ENCODE measurements around the gene AVEN.

- TF ChIP-seq, protein P1, sequence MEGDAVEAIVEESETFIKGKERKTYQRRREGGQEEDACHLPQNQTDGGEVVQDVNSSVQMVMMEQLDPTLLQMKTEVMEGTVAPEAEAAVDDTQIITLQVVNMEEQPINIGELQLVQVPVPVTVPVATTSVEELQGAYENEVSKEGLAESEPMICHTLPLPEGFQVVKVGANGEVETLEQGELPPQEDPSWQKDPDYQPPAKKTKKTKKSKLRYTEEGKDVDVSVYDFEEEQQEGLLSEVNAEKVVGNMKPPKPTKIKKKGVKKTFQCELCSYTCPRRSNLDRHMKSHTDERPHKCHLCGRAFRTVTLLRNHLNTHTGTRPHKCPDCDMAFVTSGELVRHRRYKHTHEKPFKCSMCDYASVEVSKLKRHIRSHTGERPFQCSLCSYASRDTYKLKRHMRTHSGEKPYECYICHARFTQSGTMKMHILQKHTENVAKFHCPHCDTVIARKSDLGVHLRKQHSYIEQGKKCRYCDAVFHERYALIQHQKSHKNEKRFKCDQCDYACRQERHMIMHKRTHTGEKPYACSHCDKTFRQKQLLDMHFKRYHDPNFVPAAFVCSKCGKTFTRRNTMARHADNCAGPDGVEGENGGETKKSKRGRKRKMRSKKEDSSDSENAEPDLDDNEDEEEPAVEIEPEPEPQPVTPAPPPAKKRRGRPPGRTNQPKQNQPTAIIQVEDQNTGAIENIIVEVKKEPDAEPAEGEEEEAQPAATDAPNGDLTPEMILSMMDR (IDR thresholded peaks at IDR 0.05; ENCODE audit: low read length), result no peak
- no peak for TF ChIP-seq EZH2 (IDR thresholded peaks at IDR 0.05; ENCODE audit: borderline replicate concordance, low read length)
These were observed 17.0 kb upstream of the AVEN start for GRCh38 chr15:34055868-34056595.

All from OCI-LY1 (cell line).